Calu3 (cell line): Measurements from ENCODE around the gene PAX4. TPM values are rescaled to one million over a fixed set of nuclear protein-coding genes. Genes with fewer than 3 reads are reported as not detected.

Source experiments
- BruUV-seq: library from RNA; stranded (reverse); fragments of 400-500 nt; replicated peaks from 2 replicates; lab custom pipeline; 2021; lab: Mats Ljungman, UMichigan
- CTCF ChIA-PET: fragments of 300-600 bp; sonication (Branson Sonifier 250); formaldehyde crosslinking; loops from one replicate; lab custom pipeline; 2022; ENCODE audit warnings: antibody characterized with exemption; lab: Charles Lee
- DNase-seq: peaks from one replicate; pipeline ENCODE4 v3.0.0; 2022
- H3K27ac Mint-ChIP-seq: one replicate; pipeline ENCODE4 v1.8.0; 2022; ENCODE audit warnings: mixed read lengths; ENCODE audit not compliant: unreplicated experiment
- H3K27me3 Mint-ChIP-seq: one replicate; pipeline ENCODE4 v1.8.0; 2022; ENCODE audit warnings: mixed read lengths; ENCODE audit not compliant: unreplicated experiment
- H3K36me3 Mint-ChIP-seq: one replicate; pipeline ENCODE4 v1.8.0; 2022; ENCODE audit warnings: mild to moderate bottlenecking, moderate library complexity, mixed read lengths; ENCODE audit not compliant: insufficient read depth, unreplicated experiment
- H3K4me1 Mint-ChIP-seq: one replicate; pipeline ENCODE4 v1.8.0; 2022; ENCODE audit warnings: mild to moderate bottlenecking, low read depth, mixed read lengths; ENCODE audit not compliant: unreplicated experiment
- H3K4me3 Mint-ChIP-seq: one replicate; pipeline ENCODE4 v1.8.0; 2022; ENCODE audit warnings: mild to moderate bottlenecking, low read depth, moderate library complexity, mixed read lengths; ENCODE audit not compliant: unreplicated experiment
- H3K9me3 Mint-ChIP-seq: one replicate; pipeline ENCODE4 v1.8.0; 2022; ENCODE audit warnings: low read depth, mixed read lengths; ENCODE audit not compliant: unreplicated experiment
- CTCF ChIP-seq: fragments of 200-600 bp; IDR thresholded peaks from one replicate; pipeline ENCODE4 v1.8.0; 2022; ENCODE audit warnings: antibody characterized with exemption; ENCODE audit not compliant: unreplicated experiment
- intact Hi-C: fragments of 100-400 bp; cut with micrococcal nuclease; formaldehyde crosslinking; loops from one replicate; pipeline ENCODE4 v1.10.0; 2022; ENCODE audit not compliant: unreplicated experiment
- total RNA-seq: library from RNA; stranded (reverse); gene quantifications from 2 replicates; pipeline ENCODE4 v1.2.3, GENCODE V29; 2022

Gene PAX4
- total RNA-seq, 1 experiment from 2014 or later = not detected

DNA sequence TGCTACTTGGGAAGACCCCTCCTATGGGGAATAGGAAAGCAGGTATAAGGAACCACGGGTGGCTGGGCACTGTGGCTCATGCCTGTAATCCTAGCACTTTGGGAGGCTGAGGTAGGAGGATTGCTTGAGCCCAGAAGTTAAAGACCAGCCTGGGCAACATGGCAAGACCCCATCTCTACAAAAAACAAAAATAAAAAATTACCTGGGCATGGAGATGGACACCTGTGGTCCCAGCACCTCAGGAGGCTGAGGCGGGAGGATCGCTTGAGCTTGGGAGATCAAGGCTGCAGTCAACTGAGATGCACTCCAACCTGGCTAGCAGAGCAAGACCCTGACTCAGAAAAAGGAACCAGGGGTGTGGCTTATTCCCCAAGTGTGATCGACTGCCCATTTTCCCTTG lies 25.4 kb downstream of the PAX4 start:
- TF ChIP-seq CTCF = no peak

GRCh38 chr7:127591591-127591990 lies 26.4 kb downstream of the PAX4 start:
- Mint-ChIP-seq H3K36me3 (peaks cover 32% of the 10 kb centered on the region), H3K4me3 (no peak overlapping the region), H3K27me3 (no peaks in the 10 kb centered on the region), H3K4me1 (peaks cover 7% of the 10 kb centered on the region), H3K9me3 (no peaks in the 10 kb centered on the region), H3K27ac (no peak overlapping the region)
- no peak for DNase-seq
- intact Hi-C loops = no loop called here
- no TSS peak for BruUV-seq
- no peak for TF ChIP-seq CTCF
- CTCF ChIA-PET = no interaction called here

More for the DNA sequence above, 25.4 kb downstream of the PAX4 start:
- no peak for DNase-seq
- H3K27ac Mint-ChIP-seq = no peak overlapping the region
- H3K36me3 Mint-ChIP-seq = peaks cover 32% of the 10 kb centered on the region
- H3K9me3 Mint-ChIP-seq = no peaks in the 10 kb centered on the region
- intact Hi-C loops = no loop called here
- no TSS peak for BruUV-seq
- no peaks in the 10 kb centered on the region for H3K27me3 Mint-ChIP-seq
- H3K4me1 Mint-ChIP-seq = peaks cover 6% of the 10 kb centered on the region
- H3K4me3 Mint-ChIP-seq = no peak overlapping the region
- CTCF ChIA-PET = no interaction called here

GRCh38 chr7:127591189-127591588 lies 26.8 kb downstream of the PAX4 start:
- Mint-ChIP-seq H3K36me3 (peaks cover 37% of the 10 kb centered on the region), H3K4me1 (peaks cover 11% of the 10 kb centered on the region), H3K27ac (no peak overlapping the region), H3K9me3 (no peaks in the 10 kb centered on the region), H3K4me3 (no peak overlapping the region), H3K27me3 (no peaks in the 10 kb centered on the region)
- BruUV-seq = no TSS peak
- intact Hi-C loops = no loop called here
- DNase-seq = no peak
- CTCF ChIA-PET = no interaction called here
- no peak for TF ChIP-seq CTCF

GRCh38 chr7:127589896-127590295 lies 28.0 kb downstream of the PAX4 start:
- no peaks in the 10 kb centered on the region for H3K9me3 Mint-ChIP-seq
- no TSS peak for BruUV-seq
- H3K36me3 Mint-ChIP-seq = peaks cover 47% of the 10 kb centered on the region
- H3K4me1 Mint-ChIP-seq = peaks cover 14% of the 10 kb centered on the region
- intact Hi-C loops = loop anchor here (5.0 to 10.0 kb wide), 3 partner anchors 112 to 625 kb away; no protein-coding TSS in a partner anchor
- CTCF ChIA-PET = no interaction called here
- TF ChIP-seq CTCF = no peak
- DNase-seq = no peak
- H3K27me3 Mint-ChIP-seq = no peaks in the 10 kb centered on the region
- peak overlapping the region; percentile 72 for H3K4me3 Mint-ChIP-seq
- peak overlapping the region; percentile 32 for H3K27ac Mint-ChIP-seq
